ENCODE data around the gene ZNF764.

Gene ZNF764

DNA sequence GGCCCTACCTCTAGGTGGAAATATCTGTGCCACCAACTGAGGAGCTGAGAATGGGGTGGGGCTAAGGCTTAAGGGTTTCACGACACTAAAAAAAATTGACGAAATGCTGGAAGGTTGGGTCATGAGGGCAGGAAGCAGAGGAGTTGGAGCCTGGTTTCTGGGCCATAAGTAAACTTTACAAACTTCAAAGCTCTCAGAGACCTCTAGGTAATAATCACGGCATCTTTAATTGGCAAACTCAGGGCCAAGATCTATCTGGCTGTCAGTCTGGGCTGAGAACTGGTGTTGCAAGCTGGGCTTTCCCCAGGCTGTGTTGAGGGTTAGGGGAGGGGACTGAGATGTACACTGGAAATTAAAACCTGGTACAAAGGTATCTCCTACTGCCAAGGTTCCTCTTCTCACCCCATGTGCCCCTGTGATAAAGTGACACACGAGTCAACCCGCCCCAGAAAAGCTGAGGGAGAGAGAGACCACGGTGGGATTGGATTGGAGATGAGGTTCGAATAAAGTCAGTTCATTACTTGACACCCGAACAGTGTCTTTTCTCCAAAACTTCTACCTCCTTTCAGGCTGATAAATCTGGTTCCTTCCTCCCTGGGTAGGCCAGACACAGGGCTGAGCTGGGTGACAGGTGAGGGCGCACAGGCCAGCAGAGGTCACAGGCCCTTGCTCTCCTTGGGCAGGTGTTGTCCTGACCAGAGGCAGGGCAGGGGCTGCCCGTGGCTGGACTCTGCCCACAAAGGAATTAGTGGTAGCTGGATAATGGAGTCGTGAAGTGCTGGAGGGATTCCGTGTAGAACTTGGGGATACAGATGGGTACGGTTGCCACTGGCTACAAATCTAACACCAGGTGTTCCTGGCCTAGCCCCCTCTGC lies 27.8 kb downstream of the ZNF764 start:
- Histone ChIP-seq H3K4me2 (ENCODE audit: low read length) (no peak overlapping the region), H3K27me3 (ENCODE audit: control insufficient read depth, insufficient read depth, low read length) (no peaks in the 10 kb centered on the region), H3K9ac (no peak overlapping the region), H3K27ac (no peak overlapping the region), H3K9me3 (ENCODE audit: control insufficient read depth, low read length) (no peaks in the 10 kb centered on the region), H3K4me3 (ENCODE audit: low read depth, low read length) (no peak overlapping the region), H3K79me2 (peaks cover 12% of the 10 kb centered on the region), H2AFZ (no peak overlapping the region), H3K4me1 (peaks cover 15% of the 10 kb centered on the region), H3K36me3 (ENCODE audit: control insufficient read depth, insufficient read depth, low read length) (no peaks in the 10 kb centered on the region)
- TF ChIP-seq, protein P1, sequence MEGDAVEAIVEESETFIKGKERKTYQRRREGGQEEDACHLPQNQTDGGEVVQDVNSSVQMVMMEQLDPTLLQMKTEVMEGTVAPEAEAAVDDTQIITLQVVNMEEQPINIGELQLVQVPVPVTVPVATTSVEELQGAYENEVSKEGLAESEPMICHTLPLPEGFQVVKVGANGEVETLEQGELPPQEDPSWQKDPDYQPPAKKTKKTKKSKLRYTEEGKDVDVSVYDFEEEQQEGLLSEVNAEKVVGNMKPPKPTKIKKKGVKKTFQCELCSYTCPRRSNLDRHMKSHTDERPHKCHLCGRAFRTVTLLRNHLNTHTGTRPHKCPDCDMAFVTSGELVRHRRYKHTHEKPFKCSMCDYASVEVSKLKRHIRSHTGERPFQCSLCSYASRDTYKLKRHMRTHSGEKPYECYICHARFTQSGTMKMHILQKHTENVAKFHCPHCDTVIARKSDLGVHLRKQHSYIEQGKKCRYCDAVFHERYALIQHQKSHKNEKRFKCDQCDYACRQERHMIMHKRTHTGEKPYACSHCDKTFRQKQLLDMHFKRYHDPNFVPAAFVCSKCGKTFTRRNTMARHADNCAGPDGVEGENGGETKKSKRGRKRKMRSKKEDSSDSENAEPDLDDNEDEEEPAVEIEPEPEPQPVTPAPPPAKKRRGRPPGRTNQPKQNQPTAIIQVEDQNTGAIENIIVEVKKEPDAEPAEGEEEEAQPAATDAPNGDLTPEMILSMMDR (IDR thresholded peaks at IDR 0.05), result no peak

DNA sequence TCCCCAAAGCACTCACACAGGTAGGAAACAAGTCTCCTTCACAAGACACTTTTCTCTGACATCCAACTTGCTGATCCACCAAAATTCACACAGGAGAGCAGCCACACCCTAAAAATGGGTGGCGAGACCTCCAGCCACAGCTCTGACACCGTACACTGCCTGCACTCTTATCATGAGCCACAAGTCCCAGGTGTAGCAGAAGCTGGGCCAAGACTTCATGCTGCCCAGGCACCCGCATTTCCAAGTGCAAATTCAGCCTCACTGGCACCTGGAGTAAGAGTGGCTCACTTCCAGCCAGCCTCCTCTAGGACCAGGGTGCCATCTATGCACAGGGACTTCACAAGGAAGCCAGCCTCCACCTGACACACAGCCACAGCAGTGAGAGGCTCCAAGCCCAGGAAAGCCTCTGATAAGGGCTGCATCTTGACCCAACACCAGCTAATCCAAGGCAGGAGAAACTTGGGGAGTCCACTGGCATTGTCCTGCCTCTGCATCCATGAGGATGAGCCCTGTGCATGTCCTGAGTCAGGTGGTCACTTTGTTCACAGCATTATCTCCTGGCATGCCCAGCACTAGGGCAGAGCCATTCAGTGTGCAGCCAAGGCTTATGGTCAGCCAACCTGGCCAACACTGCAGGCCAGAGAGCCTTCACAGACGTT lies 29.2 kb downstream of the ZNF764 start:
- Histone ChIP-seq H3K27ac (peak overlapping the region; percentile 15), H2AFZ (no peak overlapping the region), H3K36me3 (ENCODE audit: control insufficient read depth, insufficient read depth, low read length) (no peaks in the 10 kb centered on the region), H3K4me1 (peaks cover 11% of the 10 kb centered on the region), H3K27me3 (ENCODE audit: control insufficient read depth, insufficient read depth, low read length) (no peaks in the 10 kb centered on the region), H3K9ac (no peak overlapping the region), H3K9me3 (ENCODE audit: control insufficient read depth, low read length) (no peaks in the 10 kb centered on the region), H3K4me3 (ENCODE audit: low read depth, low read length) (no peak overlapping the region), H3K4me2 (ENCODE audit: low read length) (no peak overlapping the region), H3K79me2 (peaks cover 12% of the 10 kb centered on the region)
- TF ChIP-seq, protein P1 (IDR thresholded peaks at IDR 0.05), result no peak

DNA sequence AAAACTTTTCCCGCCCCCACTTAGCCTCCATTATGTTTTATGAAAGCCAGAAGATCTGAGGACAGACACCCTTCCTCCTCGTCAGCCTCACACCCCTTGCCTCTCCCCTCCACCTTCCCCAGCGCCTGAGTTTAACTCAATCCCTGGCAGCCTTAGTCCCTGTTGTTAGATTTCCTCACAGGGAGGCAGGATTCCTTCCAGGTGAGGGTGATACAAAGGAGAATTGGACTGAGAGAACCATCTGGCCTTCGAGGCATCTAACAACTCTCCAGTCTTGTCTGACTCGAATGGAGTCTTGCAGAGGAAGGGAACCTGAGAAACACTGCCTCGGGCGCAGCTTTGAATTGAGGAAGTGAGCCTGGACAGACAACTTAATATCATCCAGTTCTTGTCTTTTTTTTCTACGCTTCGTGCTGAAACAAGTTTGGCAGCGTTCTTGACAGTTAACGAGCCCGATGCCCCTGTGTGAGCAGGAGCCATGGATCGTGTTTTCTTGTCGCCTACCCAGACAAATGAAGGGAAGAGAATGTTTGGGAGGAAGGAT lies 30.5 kb downstream of the ZNF764 start:
- peaks cover 5% of the 10 kb centered on the region for H3K79me2 ChIP-seq
- H3K27me3 ChIP-seq (ENCODE audit: control insufficient read depth, insufficient read depth, low read length), result no peaks in the 10 kb centered on the region
- H3K36me3 ChIP-seq (ENCODE audit: control insufficient read depth, insufficient read depth, low read length), result no peaks in the 10 kb centered on the region
- H2AFZ ChIP-seq, result peak overlapping the region; percentile 99
- no peaks in the 10 kb centered on the region for H3K9me3 ChIP-seq (ENCODE audit: control insufficient read depth, low read length)
- peaks cover 8% of the 10 kb centered on the region for H3K4me1 ChIP-seq
- peak overlapping the region; percentile 100 for H3K27ac ChIP-seq
- H3K4me2 ChIP-seq (ENCODE audit: low read length), result peak overlapping the region; percentile 76
- no peak overlapping the region for H3K9ac ChIP-seq
- H3K4me3 ChIP-seq (ENCODE audit: low read depth, low read length), result peak overlapping the region; percentile 97
- TF ChIP-seq, protein P1 (IDR thresholded peaks at IDR 0.05), result no peak

DNA sequence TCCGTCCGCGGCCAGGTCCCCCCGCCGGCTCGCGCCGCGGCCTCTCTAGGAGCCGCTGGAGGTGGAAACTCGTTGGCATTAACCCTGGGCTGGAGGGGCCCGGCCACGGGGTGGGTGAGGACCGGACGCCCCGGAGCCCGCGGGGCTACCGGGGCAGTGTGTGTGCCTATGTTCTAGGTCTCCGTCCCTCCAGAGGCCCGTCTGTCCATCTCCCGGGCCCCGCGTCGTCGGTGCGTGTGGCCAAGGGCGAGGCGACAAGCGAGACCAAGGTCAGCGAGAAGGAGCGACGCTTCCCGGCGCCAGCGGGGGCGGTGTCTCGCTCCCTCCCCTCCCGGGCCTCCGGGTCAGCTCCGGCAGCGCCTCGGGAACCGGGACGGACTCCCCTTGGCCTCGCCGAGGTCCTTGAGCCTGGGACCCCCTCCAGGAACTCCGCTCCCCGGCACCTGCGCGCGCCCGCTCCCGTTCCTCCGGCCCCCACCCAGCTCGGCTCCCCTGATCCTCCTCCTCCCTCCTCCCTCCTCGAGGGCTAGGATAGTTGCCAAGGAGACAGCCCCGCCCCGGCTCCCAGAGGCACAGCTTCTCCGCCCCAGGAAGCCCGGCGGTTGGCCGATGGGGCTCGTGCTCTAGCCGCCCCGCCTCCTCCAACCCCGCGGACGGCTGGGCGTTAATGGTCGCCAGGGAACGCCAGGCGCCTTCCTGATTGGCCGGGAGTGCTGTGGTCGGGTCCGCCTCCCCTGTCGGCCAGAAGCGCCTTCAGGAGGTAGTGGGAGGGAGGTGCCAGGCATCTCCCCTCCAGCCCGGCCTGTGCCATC lies 31.1 kb downstream of the ZNF764 start:
- peak overlapping the region; percentile 97 for H3K4me3 ChIP-seq (ENCODE audit: low read depth, low read length)
- no peaks in the 10 kb centered on the region for H3K36me3 ChIP-seq (ENCODE audit: control insufficient read depth, insufficient read depth, low read length)
- no peaks in the 10 kb centered on the region for H3K79me2 ChIP-seq
- no peaks in the 10 kb centered on the region for H3K27me3 ChIP-seq (ENCODE audit: control insufficient read depth, insufficient read depth, low read length)
- peak overlapping the region; percentile 94 for H3K4me2 ChIP-seq (ENCODE audit: low read length)
- peaks cover 12% of the 10 kb centered on the region for H3K4me1 ChIP-seq
- peak overlapping the region; percentile 99 for H3K9ac ChIP-seq
- H2AFZ ChIP-seq, result peak overlapping the region; percentile 99
- TF ChIP-seq, protein P1 (IDR thresholded peaks at IDR 0.05), result peak; percentile 33
- no peaks in the 10 kb centered on the region for H3K9me3 ChIP-seq (ENCODE audit: control insufficient read depth, low read length)
- peak overlapping the region; percentile 100 for H3K27ac ChIP-seq
